ENCODE measurements around the gene IL10RA. TPM values are rescaled to one million over a fixed set of nuclear protein-coding genes. Genes with fewer than 3 reads are reported as not detected.

IL10RA gene
- total RNA-seq, 1 donor from 2014 or later: 29.5 TPM

GRCh38 chr11:118018401-118018800 is 32.2 kb downstream of the IL10RA start:
- intact Hi-C loops (cut with DNase I): no loop called here
- DNase-seq (ENCODE audit: low spot score) (no peak), ATAC-seq (no peak)

GRCh38 chr11:118021146-118021545 is 35.0 kb downstream of the IL10RA start:
- no peak for DNase-seq (ENCODE audit: low spot score)
- no peak for ATAC-seq
- intact Hi-C loops (cut with DNase I): no loop called here

- ATAC-seq (no peak), DNase-seq (ENCODE audit: low spot score) (no peak)
- intact Hi-C loops (cut with DNase I): no loop called here
Measured at GRCh38 chr11:118027694-118028093, 41.5 kb downstream of the IL10RA start.

- no peak for ATAC-seq
- no peak for DNase-seq (ENCODE audit: low spot score)
- intact Hi-C loops (cut with DNase I): no loop called here
Measured at GRCh38 chr11:118028626-118029025, 42.4 kb downstream of the IL10RA start.

- ATAC-seq (no peak), DNase-seq (ENCODE audit: low spot score) (no peak)
- intact Hi-C loops (cut with DNase I): no loop called here
Measured at GRCh38 chr11:118033443-118033842, 47.2 kb downstream of the IL10RA start.

GRCh38 chr11:118042141-118042540 is 55.9 kb downstream of the IL10RA start:
- DNase-seq (ENCODE audit: low spot score): no peak
- ATAC-seq: no peak
- intact Hi-C loops (cut with DNase I): no loop called here

- DNase-seq (ENCODE audit: low spot score) (no peak), ATAC-seq (no peak)
- intact Hi-C loops (cut with DNase I): no loop called here
Measured at GRCh38 chr11:118042796-118043195, 56.6 kb downstream of the IL10RA start.

- DNase-seq (ENCODE audit: low spot score): no peak
- intact Hi-C loops (cut with DNase I): no loop called here
- ATAC-seq: no peak
Measured at GRCh38 chr11:118045191-118045590, 59.0 kb downstream of the IL10RA start.

GRCh38 chr11:118046051-118046963 is 60.1 kb downstream of the IL10RA start:
- intact Hi-C loops (cut with DNase I): no loop called here
- ATAC-seq (no peak), DNase-seq (ENCODE audit: low spot score) (no peak)

- DNase-seq (ENCODE audit: low spot score) (no peak), ATAC-seq (no peak)
- intact Hi-C loops (cut with DNase I): no loop called here
Measured at GRCh38 chr11:118046964-118047700, 60.9 kb downstream of the IL10RA start.

- DNase-seq (ENCODE audit: low spot score): no peak
- intact Hi-C loops (cut with DNase I): no loop called here
- ATAC-seq: no peak
Measured at GRCh38 chr11:118047749-118048148, 61.6 kb downstream of the IL10RA start.

GRCh38 chr11:118048472-118049370 is 62.5 kb downstream of the IL10RA start:
- DNase-seq (ENCODE audit: low spot score): no peak

GRCh38 chr11:118049771-118050170 is 63.6 kb downstream of the IL10RA start:
- intact Hi-C loops (cut with DNase I): no loop called here
- no peak for ATAC-seq
- DNase-seq (ENCODE audit: low spot score): no peak

More at GRCh38 chr11:118048472-118049370, 62.5 kb downstream of the IL10RA start:
- intact Hi-C loops (cut with DNase I): no loop called here
- ATAC-seq: no peak

GRCh38 chr11:118050208-118050891 is 64.2 kb downstream of the IL10RA start:
- DNase-seq (ENCODE audit: low spot score) (no peak), ATAC-seq (no peak)
- intact Hi-C loops (cut with DNase I): no loop called here

Other genes starting within 250 kb of the IL10RA start
- gene DSCAML1, start 189.2 kb upstream of the IL10RA start, total RNA-seq: 4.2 TPM
- 6.6 TPM for gene FXYD2, start 161.7 kb upstream of the IL10RA start, total RNA-seq
- gene FXYD6, start 109.7 kb upstream of the IL10RA start, total RNA-seq: 141 TPM
- 0.58 TPM for gene TMPRSS13, start 57.0 kb upstream of the IL10RA start, total RNA-seq
- gene TMPRSS4, start 90.7 kb downstream of the IL10RA start, total RNA-seq: not detected
- not detected for gene SMIM35, start 100.6 kb downstream of the IL10RA start, total RNA-seq
- gene SCN4B, start 166.4 kb downstream of the IL10RA start, total RNA-seq: 2.9 TPM
- 2.7 TPM for gene SCN2B, start 190.2 kb downstream of the IL10RA start, total RNA-seq
- gene JAML, start 238.6 kb downstream of the IL10RA start, total RNA-seq: 20.8 TPM